LNCaP clone FGC (cell line): ENCODE measurements around the gene LILRA2.

ENCODE experiments used
- DNase-seq: peaks from one replicate; pipeline ENCODE4 v3.0.0-alpha.2; 2011; ENCODE audit warnings: low read depth
- H3K4me3 ChIP-seq: 2 replicates; pipeline ENCODE4 v1.5.1; 2011; ENCODE audit warnings: mild to moderate bottlenecking, low read depth, low read length, control low read depth
- CTCF ChIP-seq: IDR thresholded peaks from 2 replicates; pipeline ENCODE4 v1.5.1; 2012; ENCODE audit warnings: mild to moderate bottlenecking; ENCODE audit not compliant: control insufficient read depth, insufficient read depth; ENCODE audit errors: extremely low read depth

Gene LILRA2

DNA sequence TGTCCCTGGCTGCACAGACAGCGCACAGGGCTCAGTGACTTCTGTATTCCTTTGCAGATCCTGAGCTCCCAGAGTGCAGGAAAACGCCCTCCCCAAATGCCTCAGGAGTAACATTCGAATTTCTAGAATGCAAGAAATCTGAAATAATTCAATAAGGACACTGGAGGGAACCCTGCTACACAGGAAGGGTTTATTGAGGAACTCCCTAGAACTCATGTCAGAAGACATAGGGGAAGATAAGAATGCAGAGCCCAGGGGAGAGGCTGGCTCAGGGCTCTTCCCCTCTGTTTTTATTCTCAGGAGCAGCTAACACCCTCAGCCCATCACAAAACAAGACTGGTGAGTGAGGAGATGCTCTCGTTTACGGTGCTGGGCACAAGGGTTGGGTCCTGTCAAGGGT, 26.6 kb downstream of the LILRA2 start:
- H3K4me3 ChIP-seq: no peak overlapping the region
- no peak for TF ChIP-seq CTCF

GRCh38 chr19:54606230-54606629, 32.6 kb downstream of the LILRA2 start:
- no peak for TF ChIP-seq CTCF
- H3K4me3 ChIP-seq: no peak overlapping the region
- no peak for DNase-seq

More for the DNA sequence above, 26.6 kb downstream of the LILRA2 start:
- DNase-seq: no peak

DNA sequence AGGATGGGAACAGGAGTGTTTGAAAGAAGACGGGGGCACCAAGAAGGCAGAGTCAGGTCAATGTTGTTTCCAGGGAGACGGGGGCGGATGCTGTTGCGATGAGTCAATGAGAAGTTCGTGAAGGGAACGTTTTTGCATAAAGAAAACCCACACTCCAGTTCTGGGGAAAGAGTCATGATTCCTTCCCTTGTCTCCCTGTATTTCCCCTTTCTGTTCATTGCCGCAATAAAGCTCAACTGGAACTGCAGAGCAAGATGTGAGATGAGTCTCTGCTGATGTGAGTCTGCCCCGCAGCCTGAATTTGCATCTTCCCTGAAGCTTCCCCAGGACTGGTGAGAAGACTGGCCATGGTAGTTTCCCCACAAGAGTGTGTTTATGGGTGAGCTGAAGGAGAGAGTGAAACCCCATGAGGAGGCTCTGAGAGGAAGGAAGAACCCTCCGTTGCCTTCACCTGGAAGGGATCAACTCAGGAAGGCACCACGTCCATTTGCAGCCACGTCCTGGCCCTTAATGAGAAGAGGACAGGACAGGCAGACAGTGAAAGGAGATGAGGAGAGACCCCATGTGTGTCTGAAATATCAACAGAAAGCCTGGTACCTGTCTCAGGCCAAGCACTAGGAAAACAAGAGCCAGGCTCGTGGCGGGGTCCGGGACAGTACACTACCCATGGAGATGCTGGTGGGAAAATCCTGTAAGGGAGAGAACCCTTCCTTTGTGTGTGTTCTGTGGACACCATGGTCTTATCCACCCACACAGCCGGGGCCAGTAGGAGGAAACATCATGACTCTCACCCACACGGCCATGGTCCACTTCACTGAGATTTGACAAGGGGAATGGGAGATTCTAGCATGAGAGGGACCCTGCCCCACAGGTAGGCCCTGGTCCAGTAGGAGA, 33.5 kb downstream of the LILRA2 start:
- no peak overlapping the region for H3K4me3 ChIP-seq
- DNase-seq: no peak
- no peak for TF ChIP-seq CTCF

GRCh38 chr19:54607785-54608150, 34.2 kb downstream of the LILRA2 start:
- TF ChIP-seq CTCF: no peak
- H3K4me3 ChIP-seq: no peak overlapping the region
- no peak for DNase-seq

DNA sequence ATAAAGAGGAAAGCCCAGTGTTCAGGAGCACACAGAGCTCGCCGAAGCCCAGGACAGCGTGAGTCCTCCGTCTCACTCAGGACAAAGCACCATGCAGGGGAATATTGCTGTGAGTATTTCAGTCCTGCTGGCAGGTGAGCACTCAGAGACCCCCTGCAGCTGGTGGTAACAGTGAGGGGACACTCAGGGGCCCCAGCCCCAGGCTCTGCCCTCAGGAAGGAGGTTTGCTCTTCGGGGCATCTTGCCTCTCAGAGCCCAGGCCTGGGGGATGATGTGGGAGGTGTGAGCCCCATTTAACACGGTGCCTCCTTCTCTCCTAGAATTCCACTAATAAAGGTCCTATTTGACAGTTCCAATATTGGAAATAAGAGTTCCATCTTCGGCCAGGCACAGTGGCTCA, 34.6 kb downstream of the LILRA2 start:
- no peak overlapping the region for H3K4me3 ChIP-seq
- no peak for DNase-seq
- TF ChIP-seq CTCF: no peak

DNA sequence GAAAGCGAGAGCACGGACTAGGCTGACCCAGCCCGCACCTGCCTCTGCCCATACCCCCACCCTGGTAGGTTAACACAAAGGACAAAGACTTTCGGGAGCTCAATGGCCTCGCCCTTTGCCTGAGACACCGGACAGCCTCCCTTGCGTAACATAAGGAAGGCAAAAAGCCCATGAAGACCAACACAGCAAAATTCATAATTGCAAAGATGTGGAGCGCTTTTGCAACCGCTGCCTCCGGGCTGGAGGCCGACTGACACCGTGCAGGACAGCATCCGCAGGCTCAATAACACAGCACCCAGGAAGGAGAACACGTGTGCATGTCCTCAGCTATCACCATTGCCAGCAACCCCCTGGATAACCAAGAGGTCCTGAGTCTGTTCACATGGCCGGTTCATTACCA, 35.2 kb downstream of the LILRA2 start:
- TF ChIP-seq CTCF: no peak
- H3K4me3 ChIP-seq: no peak overlapping the region
- no peak for DNase-seq

GRCh38 chr19:54609356-54609791, 35.8 kb downstream of the LILRA2 start:
- H3K4me3 ChIP-seq: no peak overlapping the region
- TF ChIP-seq CTCF: no peak
- no peak for DNase-seq
